GM12864 (cell line): Measurements from ENCODE around the gene LPAR2.
"Not testable (repeated sequence)": the region's sequence is repeated elsewhere in the genome, so short reads cannot be mapped to it uniquely, and the experiment has no call there.

ENCODE experiments used
- DNase-seq: peaks from one replicate; pipeline ENCODE4 v3.0.0-alpha.2; 2011; ENCODE audit warnings: low read depth
- H3K4me3 ChIP-seq: 2 replicates; pipeline ENCODE4 v1.5.1; 2011; ENCODE audit warnings: mild to moderate bottlenecking, low read depth, low read length, control low read depth
- TF ChIP-seq, protein P1 (sequence below): IDR thresholded peaks from 2 replicates; pipeline ENCODE4 v1.5.1; 2011; ENCODE audit warnings: low read depth, mild to moderate bottlenecking, moderate library complexity, low read length, control low read depth, inconsistent platforms; ENCODE audit errors: missing control alignments

LPAR2 gene

DNA sequence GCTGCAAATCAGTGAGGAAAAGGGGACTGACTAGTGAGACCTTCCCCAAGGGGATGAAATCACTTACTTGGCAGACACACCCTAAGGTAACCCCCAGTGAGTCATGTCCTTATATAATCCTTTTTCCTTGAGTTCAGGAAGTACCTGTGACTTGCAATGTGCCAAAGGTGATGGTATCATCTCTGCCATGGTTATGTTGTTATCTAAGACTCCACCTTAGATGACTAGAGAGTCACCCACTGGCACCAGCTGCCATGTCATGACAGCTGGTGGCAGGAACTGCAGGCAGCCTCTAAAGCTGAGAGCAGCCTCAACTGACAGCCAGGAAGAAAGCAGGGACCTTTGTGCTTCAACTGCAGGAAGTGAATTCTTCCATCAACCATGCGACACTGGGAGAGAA, 22.0 kb downstream of the LPAR2 start:
- H3K4me3 ChIP-seq: no peak overlapping the region
- TF ChIP-seq, protein P1, sequence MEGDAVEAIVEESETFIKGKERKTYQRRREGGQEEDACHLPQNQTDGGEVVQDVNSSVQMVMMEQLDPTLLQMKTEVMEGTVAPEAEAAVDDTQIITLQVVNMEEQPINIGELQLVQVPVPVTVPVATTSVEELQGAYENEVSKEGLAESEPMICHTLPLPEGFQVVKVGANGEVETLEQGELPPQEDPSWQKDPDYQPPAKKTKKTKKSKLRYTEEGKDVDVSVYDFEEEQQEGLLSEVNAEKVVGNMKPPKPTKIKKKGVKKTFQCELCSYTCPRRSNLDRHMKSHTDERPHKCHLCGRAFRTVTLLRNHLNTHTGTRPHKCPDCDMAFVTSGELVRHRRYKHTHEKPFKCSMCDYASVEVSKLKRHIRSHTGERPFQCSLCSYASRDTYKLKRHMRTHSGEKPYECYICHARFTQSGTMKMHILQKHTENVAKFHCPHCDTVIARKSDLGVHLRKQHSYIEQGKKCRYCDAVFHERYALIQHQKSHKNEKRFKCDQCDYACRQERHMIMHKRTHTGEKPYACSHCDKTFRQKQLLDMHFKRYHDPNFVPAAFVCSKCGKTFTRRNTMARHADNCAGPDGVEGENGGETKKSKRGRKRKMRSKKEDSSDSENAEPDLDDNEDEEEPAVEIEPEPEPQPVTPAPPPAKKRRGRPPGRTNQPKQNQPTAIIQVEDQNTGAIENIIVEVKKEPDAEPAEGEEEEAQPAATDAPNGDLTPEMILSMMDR: no peak
- DNase-seq: no peak

DNA sequence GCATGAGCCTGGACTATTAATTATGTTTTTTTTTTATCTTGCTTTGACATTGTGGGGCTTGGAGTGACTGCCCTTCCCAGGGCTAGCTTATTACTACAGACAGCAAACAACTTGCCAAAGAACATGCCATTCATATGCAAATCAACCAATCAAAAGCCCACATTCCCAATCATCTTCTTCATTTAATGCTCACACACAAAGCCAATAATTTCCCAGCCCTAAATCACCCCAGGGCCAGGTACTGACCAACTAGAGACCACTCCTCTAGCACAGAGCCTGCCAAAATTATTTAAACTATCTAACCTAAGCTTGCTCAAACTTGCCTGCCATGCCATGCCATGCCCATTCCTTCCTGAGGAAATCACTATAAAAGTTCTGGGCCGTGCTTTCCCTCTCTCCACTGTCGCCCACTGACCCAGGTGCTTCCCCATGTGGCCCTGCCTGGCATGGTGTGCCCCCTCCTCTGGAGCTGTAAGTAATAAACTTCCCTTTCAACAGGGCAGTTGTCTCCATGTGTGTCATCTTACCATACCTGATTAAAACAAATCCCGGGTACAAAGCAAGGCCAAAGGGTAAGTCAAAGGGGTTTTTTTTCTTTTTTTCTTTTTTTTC, 25.2 kb downstream of the LPAR2 start:
- no peak overlapping the region for H3K4me3 ChIP-seq
- TF ChIP-seq, protein P1: no peak
- DNase-seq: no peak

DNA sequence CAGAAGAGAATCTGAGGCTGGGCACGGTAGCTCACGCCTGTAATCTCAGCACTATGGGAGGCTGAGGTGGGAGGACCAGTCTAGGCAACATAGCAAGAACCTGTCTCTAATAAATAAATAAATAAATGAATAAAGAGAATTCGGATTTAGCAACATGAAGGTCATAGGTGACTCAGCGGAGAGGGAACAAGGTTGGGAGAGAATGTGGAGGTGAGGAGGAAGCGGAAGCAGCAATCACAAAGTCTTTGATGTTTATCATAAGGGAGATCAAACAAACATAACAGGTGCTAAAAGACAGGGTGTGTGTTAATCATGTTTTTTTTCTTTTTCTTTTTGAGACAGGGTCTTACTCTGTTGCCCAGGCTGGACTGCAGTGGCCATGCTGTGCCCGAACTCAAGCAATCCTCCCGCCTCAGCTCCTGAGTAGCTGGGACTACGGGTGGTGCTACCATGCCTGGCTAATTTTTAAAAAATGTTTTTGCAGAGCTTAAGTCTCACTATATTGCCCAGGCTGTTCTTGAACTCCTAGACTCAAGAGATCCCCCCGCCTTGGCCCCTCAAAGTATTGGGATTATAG, 25.8 kb downstream of the LPAR2 start:
- TF ChIP-seq, protein P1: no peak
- no peak overlapping the region for H3K4me3 ChIP-seq
- no peak for DNase-seq

DNA sequence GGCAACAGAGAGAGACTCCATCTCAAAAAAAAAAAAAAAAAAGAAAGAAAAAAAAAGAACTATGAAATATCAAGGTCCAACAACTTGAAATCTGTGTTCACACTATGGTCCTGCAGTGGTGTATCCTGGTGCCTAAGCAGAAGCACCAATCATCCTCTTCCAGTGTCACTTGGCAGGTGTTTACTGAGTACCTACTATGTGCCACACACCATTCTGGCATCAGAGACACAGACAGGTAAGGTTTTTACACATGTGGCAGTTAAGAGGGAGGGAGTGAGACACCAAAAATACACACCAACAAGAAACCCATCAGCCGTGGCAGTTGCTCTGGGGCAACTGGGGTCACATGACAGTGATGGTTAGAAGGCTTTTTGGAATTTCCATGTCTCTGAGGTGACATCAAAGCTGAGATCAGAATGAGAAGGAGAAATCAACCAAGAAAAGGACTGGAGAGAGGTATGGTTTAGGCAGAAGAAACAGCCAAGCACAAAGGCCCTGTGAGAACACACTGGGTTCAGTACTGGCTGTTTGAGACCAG, 27.2 kb downstream of the LPAR2 start:
- DNase-seq: no peak
- no peak overlapping the region for H3K4me3 ChIP-seq
- TF ChIP-seq, protein P1: no peak

DNA sequence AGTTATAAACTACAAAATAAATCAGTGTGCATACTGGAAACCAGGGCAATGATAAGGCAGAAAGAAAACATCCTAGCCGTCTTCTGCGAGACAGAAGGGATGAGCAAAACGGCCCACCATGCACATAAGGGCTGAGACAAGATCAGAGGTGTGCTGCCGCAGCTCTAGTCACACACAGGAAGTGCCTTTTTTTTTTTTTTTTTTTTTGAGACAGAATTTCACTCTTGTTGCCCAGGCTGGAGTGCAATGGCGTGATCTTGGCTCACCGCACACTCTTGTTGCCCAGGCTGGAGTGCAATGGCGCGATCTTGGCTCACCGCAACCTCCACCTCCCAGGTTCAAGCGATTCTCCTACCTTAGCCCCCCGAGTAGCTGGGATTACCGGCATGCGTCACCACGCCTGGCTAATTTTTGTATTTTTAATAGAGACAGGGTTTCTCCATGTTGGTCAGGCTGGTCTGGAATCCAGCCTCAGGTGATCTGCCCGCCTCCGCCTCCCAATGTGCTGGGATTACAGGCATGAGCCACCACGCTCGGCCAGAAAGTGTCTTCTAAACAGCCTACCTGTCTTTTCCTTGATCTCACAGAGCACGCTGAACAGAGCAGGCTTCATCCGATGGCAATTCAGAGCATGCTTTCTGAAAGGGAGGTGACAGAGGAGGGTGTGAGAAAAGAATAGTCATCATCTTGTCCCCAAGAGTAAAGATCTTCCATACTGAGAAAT, 29.1 kb downstream of the LPAR2 start:
- H3K4me3 ChIP-seq: peak overlapping the region; percentile 26
- not testable (repeated sequence) for DNase-seq

DNA sequence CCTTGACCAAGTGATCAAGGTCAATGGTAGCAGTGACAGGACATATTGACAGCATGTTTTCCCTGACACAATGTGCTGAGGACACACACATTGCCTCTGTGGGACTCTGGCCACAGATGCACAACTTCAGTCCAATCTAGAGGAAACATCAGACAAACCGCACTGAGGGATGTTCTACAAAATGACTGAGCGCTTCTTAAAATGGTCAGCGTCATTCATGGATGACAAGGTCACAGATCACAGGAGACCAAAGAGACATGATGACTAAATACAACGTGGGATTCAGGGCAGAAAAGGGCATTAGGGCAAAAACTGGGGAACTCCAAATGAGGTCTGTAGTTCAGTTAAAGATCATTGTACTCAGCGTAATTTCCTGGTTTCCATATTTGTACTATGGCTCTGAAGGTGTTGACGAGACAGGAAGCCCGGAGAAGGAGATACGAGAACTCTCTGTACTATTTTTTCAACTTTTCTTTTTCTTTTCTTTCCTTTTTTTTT, 30.2 kb downstream of the LPAR2 start:
- no peak overlapping the region for H3K4me3 ChIP-seq
- peak; percentile 90 for DNase-seq
- TF ChIP-seq, protein P1: no peak

DNA sequence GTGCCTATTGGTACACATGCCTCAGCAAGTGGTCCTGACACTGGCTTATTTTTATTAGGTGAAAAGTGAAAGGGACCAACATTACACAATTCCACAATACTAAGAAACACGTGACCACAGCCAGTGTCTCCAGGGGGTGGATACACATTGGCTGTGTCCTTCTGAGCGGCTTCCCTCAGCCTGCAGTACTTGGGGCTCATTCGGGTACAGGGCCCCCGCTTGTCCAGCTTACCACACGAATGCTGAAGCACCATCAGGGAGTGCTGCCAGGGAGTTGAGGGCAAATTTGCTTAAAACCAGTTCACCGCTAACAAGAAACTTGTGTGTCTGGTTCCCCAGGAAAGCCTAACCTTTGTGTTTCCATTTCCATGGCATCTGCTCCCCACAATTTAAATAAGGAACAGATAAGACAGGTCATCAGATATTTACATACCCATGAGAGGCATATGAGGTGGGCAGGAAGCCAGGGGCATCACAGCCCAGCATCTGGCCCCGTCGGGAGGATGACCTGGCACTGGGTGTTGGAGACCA, 32.8 kb downstream of the LPAR2 start:
- TF ChIP-seq, protein P1: peak; percentile 9
- H3K4me3 ChIP-seq: no peak overlapping the region
- no peak for DNase-seq
